Pericardium fibroblast (primary cell): Measurements from ENCODE around the gene EFCAB8. TPM values are rescaled to one million over a fixed set of nuclear protein-coding genes. Genes with fewer than 3 reads are reported as not detected.

Experiments used
- total RNA-seq: library from RNA; depleted of rRNA; stranded (reverse); fragments of >200 nt; gene quantifications from 2 replicates; pipeline ENCODE4 v1.2.3, GENCODE V29; 2015

EFCAB8 gene, protein sequence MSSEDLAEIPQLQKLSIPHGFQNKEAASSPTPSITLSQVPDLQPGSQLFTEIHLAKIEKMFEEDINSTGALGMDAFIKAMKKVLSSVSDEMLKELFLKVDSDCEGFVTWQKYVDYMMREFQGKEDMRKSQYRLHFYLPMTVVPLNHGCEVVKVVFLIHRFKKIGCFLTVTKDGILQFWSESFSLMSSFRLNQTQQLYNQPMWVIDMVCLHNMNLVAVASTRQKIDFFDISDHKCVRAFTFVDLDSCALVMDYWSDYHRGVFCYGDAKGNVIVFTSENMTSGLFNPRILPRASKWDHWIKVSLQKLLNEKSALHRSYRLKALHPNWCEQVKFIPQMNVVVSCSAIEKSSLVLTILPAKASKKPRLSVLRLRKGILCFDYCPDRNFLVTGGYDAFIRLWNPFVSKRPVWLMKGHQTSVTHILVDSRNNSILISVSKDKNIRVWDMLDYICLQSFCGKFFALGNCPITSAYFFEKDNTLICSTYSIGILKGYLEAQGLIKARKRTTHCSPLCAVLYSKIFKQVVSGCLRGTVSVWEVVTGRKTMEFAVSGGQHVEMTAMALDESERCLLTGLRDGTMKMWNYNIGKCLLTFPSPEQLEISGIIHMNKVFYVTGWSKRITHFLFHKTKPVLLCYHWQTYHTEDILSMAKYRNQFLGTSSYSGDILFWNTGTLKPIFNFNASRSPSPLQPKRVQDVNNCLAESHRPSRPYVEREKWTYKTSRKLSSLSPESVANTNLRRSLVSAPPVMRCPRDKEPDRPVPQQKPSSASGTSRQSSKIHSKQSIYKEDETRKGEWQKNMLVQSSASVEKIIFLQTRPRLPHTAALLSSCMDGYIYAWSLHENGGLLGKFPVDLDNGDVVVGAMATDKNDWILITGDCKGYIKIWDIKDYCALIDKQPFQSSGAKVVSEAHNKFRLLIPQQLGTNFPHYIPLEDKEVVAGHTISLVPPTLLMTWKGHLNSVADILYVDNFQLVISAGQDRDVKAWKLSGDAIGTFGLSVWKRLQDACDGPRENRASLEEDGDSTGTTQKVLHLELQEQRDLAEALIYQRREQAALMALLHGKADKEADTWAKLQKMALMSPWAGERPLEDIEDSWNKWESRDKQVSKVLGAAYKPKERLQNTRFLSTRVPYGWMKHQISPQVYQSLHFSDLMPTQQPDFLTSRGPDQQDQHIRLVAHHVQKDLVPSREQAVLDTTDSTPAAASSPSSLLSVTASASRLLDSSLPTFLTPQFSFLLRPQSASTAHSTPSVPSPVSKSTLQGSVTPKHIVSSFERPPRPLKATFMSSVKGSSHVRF
- under 0.01 TPM in 1 of 2 replicates, not detected in the other for total RNA-seq

DNA sequence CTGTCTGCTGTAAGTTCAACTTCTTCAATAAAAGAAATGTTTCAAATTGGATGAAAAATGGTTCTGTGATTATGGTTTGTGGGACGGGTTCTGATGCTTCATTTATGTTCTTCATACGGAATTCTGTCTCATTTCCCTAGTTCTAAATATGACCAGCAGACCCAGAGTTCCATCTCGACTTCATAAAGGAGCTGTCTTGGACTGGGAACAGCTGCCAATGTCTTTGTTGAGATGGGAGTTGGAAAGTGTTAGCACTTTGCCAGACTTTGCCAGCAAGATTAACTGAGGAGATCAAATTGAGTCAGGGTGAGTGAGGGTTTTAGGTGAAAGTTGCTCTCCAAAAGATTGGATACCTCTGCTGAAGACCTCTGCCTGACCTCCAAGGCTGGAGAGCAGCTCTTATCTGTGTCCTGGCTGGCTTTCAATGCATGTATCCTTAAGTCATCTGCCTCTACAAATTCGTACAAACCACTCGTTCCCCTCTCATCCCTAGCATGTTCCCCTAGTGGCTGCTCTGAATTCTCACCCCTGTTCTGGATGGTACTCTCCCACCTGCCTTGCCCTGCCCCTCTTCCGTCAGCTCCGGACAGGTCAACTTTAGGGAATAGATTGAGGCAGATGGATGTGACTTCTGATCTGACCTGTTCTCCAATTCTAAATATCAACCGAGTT, at the start of gene EFCAB8:
TSS of gene EFCAB8 (plus strand) at position 223 of the 672 bp plus-strand sequence. CDS start 4,870 bp downstream, outside the sequence.

GRCh38 chr20:33004141-33004751, 145.5 kb downstream of the EFCAB8 start, which contains the start of gene SUN5:
TSS of gene SUN5 (minus strand) at chr20:33004433. CDS start at chr20:33004340, 93 bp downstream.

GRCh38 chr20:33007376-33008335, 148.9 kb downstream of the EFCAB8 start, which contains the start of gene BPIFB2:
TSS of gene BPIFB2 (plus strand) at chr20:33007704. CDS start at chr20:33008575, 871 bp downstream.

Other genes with a start within 250 kb of the EFCAB8 start
- not detected in 2 replicates for gene C20orf203, start 185.0 kb upstream of the EFCAB8 start, total RNA-seq
- 18.0 and 26.4 TPM in 2 replicates for gene COMMD7, start 115.5 kb upstream of the EFCAB8 start, total RNA-seq
- 0.43 and 1.2 TPM in 2 replicates for gene DNMT3B, start 96.5 kb upstream of the EFCAB8 start, total RNA-seq
- gene MAPRE1, start 39.0 kb upstream of the EFCAB8 start, total RNA-seq, result 42.2 and 74.8 TPM in 2 replicates
- gene SUN5, start 145.5 kb downstream of the EFCAB8 start, total RNA-seq, result not detected in 2 replicates
- not detected in 2 replicates for gene BPIFB2, start 148.8 kb downstream of the EFCAB8 start, total RNA-seq
- not detected in 2 replicates for gene BPIFB6, start 172.7 kb downstream of the EFCAB8 start, total RNA-seq
- not detected in 2 replicates for gene BPIFB3, start 195.0 kb downstream of the EFCAB8 start, total RNA-seq
- under 0.01 TPM in 1 of 2 replicates, not detected in the other for gene BPIFB4, start 220.7 kb downstream of the EFCAB8 start, total RNA-seq